Breast epithelium (tissue), 4 donors: ENCODE results near the gene SYT14. TPM values are rescaled to one million over a fixed set of nuclear protein-coding genes. Genes with fewer than 3 reads are reported as not detected.
"Not testable (repeated sequence)": the region's sequence is repeated elsewhere in the genome, so short reads cannot be mapped to it uniquely, and the experiment has no call there.

Source experiments
- DNase-seq, 2 donors: peaks; one replicate each; pipeline ENCODE4 v3.0.0-alpha.2; 2019; ENCODE audit warnings: low spot score in 2 of 2
- H3K27ac ChIP-seq, 2 donors: fragments of 200-600 bp; sonication (generic) in 1 of 2; one replicate each; pipeline ENCODE4 v1.5.1; 2016 to 2019; ENCODE audit warnings: mild to moderate bottlenecking in 1 of 2
- H3K27me3 ChIP-seq, 2 donors: fragments of 200-600 bp; sonication (generic) in 1 of 2; one replicate each; pipeline versions ENCODE4 v1.5.1 to v1.6.0; 2017 to 2019; ENCODE audit warnings: control low read depth in 1 of 2, mild to moderate bottlenecking in 1 of 2
- H3K36me3 ChIP-seq: fragments of 200-600 bp; one replicate; pipeline ENCODE4 v1.5.1; 2019
- H3K4me1 ChIP-seq, 2 donors: fragments of 200-600 bp; sonication (generic); one replicate each; pipeline ENCODE4 v1.5.1; 2016 to 2019; ENCODE audit warnings: control low read depth in 1 of 2
- H3K4me3 ChIP-seq, 3 donors: fragments of 200-600 bp; sonication (generic); 1 replicate in 2 of 3; 2 replicates in 1 of 3; pipeline ENCODE4 v1.5.1; 2016 to 2019; ENCODE audit warnings: mild to moderate bottlenecking in 3 of 3, moderate library complexity in 2 of 3
- H3K9me3 ChIP-seq, 2 donors: fragments of 200-600 bp; sonication (generic) in 1 of 2; one replicate each; pipeline ENCODE4 v1.5.1; 2016 to 2019; ENCODE audit warnings: control low read depth in 1 of 2
- CTCF ChIP-seq, 3 donors: fragments of 450-650 bp; IDR thresholded peaks; one replicate each; pipeline ENCODE4 v1.5.1; 2016 to 2017; ENCODE audit warnings: antibody characterized with exemption in 3 of 3, mild to moderate bottlenecking in 3 of 3, moderate library complexity in 3 of 3
- POLR2A ChIP-seq: fragments of 450-650 bp; IDR thresholded peaks from one replicate; pipeline ENCODE4 v1.6.1; 2016; ENCODE audit warnings: antibody characterized with exemption, mild to moderate bottlenecking, moderate library complexity
- POLR2AphosphoS5 ChIP-seq, 3 donors: sonication (generic); formaldehyde crosslinking; IDR thresholded peaks; one replicate each; pipeline ENCODE4 v1.6.1; 2017; ENCODE audit warnings: antibody characterized with exemption in 3 of 3
- intact Hi-C: fragments of 100-400 bp; cut with DNase I; formaldehyde crosslinking; loops from one replicate; pipeline ENCODE4 v1.15.1; 2023; ENCODE audit warnings: low total_unique reads
- total RNA-seq, 3 donors: library from RNA; depleted of rRNA; stranded (reverse); fragments of >200 nt; gene quantifications; one replicate each; pipeline ENCODE4 v1.1.0, GENCODE V29; 2016

The SYT14 gene
- total RNA-seq, 3 donors from 2014 or later, result 0.73 TPM; not detected in 2

DNA sequence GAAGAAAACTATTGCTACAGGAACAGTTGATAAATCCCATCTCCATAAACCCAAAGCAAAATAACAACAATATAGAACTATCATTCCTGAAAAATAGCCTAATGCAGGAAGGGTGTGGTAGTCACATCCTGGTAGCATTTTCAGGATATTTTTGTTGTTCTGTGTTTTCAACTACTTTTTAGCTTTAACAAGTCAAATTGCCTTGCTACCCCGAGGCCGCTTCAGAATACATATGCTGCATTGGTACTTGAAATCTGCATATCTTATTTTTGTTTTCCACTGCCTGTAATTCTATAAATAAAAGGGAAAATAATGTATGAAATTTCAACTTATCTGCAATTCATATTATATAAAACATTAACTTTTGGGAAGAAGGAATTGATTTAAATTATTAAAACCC is 36.8 kb upstream of the SYT14 start:
- H3K4me1 ChIP-seq, result no peaks in the 10 kb centered on the region
- H3K9me3 ChIP-seq, result no peaks in the 10 kb centered on the region
- intact Hi-C loops, result no loop called here
- H3K27me3 ChIP-seq, result peaks cover 0 to 2% of the 10 kb centered on the region in 2 donors
- H3K27ac ChIP-seq, result no peak overlapping the region
- TF ChIP-seq POLR2AphosphoS5 (IDR thresholded peaks at IDR 0.05) (no peak), POLR2A (no peak), CTCF (IDR thresholded peaks at IDR 0.05) (no peak)
- no peak overlapping the region for H3K4me3 ChIP-seq
- H3K36me3 ChIP-seq, result no peaks in the 10 kb centered on the region
- no peak for DNase-seq

DNA sequence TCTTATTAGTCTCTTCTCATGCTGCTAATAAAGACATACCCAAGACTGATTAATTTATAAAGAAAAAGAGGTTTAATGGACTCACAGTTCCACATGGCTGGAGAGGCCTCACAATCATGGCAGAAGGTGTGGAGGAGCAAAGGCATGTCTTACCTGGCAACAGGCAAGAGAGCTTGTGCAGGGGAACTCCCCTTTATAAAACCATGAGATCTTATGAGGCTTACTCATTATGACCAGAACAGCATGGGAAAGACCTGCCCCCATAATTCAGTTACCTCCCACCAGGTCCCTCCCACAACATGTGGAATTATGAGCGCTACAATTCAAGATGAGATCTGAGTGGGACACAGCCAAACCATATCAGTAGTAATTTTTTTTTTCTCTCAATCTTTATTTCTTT is 33.2 kb upstream of the SYT14 start:
- H3K36me3 ChIP-seq, H3K27me3 ChIP-seq, H3K4me3 ChIP-seq, intact Hi-C loops, H3K27ac ChIP-seq, DNase-seq, H3K9me3 ChIP-seq, H3K4me1 ChIP-seq: not testable (repeated sequence)

GRCh38 chr1:209911746-209912145 is 26.3 kb upstream of the SYT14 start:
- no peaks in the 10 kb centered on the region for H3K27me3 ChIP-seq
- peaks cover 0 to 2% of the 10 kb centered on the region in 2 donors for H3K9me3 ChIP-seq
- intact Hi-C loops, result no loop called here
- H3K4me3 ChIP-seq, result no peak overlapping the region
- TF ChIP-seq POLR2A (no peak), POLR2AphosphoS5 (IDR thresholded peaks at IDR 0.05) (no peak), CTCF (IDR thresholded peaks at IDR 0.05) (no peak)
- H3K27ac ChIP-seq, result no peak overlapping the region
- H3K4me1 ChIP-seq, result no peaks in the 10 kb centered on the region
- DNase-seq, result no peak
- no peaks in the 10 kb centered on the region for H3K36me3 ChIP-seq

DNA sequence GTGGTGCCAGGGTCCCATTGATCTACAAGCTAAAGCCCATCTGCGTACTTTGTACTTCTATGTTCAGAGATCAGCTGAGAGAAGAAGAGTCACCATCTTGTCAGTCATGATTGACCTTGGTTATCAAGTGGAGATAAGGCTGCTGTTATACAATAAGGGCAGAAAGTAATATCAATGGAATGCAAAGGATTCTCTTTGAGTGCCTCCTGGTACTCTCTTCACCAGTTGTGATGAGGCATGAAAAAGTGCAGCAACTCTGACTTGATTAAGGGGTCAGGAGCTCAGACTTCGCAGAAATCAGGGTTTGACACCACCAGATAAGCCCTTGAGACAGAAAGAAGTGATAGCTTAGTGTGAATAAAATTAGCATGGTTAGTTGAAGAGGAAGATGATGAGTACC is 25.7 kb upstream of the SYT14 start:
- Histone ChIP-seq H3K4me3 (no peak overlapping the region), H3K27ac (no peak overlapping the region), H3K9me3 (peaks cover 0 to 2% of the 10 kb centered on the region in 2 donors), H3K36me3 (no peaks in the 10 kb centered on the region), H3K27me3 (no peaks in the 10 kb centered on the region), H3K4me1 (no peaks in the 10 kb centered on the region)
- intact Hi-C loops, result no loop called here
- no peak for DNase-seq
- no peak for TF ChIP-seq POLR2AphosphoS5 (IDR thresholded peaks at IDR 0.05)
- TF ChIP-seq POLR2A, result no peak

DNA sequence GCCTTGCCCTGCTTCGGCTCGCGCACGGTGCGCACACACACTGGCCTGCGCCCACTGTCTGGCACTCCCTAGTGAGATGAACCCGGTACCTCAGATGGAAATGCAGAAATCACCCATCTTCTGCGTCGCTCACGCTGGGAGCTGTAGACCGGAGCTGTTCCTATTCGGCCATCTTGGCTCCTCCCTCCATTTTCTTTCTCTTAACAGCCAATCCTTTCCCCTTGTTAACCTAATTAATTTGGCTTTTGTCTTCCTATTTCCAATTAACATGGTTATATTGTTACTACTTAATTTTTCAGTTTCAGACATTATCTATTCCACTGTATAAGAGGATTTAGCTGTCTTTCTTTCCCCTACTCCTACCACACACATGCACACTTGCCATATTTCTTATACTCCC is 18.4 kb upstream of the SYT14 start:
- H3K36me3 ChIP-seq, H3K4me3 ChIP-seq, H3K4me1 ChIP-seq, intact Hi-C loops, H3K27ac ChIP-seq, H3K9me3 ChIP-seq, DNase-seq, H3K27me3 ChIP-seq: not testable (repeated sequence)

- intact Hi-C loops, result no loop called here
- Histone ChIP-seq H3K4me1 (no peaks in the 10 kb centered on the region), H3K27ac (no peak overlapping the region), H3K27me3 (no peaks in the 10 kb centered on the region), H3K36me3 (no peaks in the 10 kb centered on the region), H3K4me3 (no peak overlapping the region), H3K9me3 (no peaks in the 10 kb centered on the region)
- no peak for DNase-seq
- TF ChIP-seq POLR2AphosphoS5 (IDR thresholded peaks at IDR 0.05), result no peak
- no peak for TF ChIP-seq POLR2A
- TF ChIP-seq CTCF (IDR thresholded peaks at IDR 0.05), result no peak
Observed at GRCh38 chr1:209920844-209921243, 17.2 kb upstream of the SYT14 start.

GRCh38 chr1:209924390-209924789 is 13.6 kb upstream of the SYT14 start:
- H3K4me1 ChIP-seq, result no peaks in the 10 kb centered on the region
- DNase-seq, result no peak
- H3K36me3 ChIP-seq, result no peaks in the 10 kb centered on the region
- no peaks in the 10 kb centered on the region for H3K9me3 ChIP-seq
- H3K4me3 ChIP-seq, result no peak overlapping the region
- H3K27me3 ChIP-seq, result no peaks in the 10 kb centered on the region
- intact Hi-C loops, result no loop called here
- TF ChIP-seq CTCF (IDR thresholded peaks at IDR 0.05), result no peak
- TF ChIP-seq POLR2AphosphoS5 (IDR thresholded peaks at IDR 0.05), result no peak
- TF ChIP-seq POLR2A, result no peak
- H3K27ac ChIP-seq, result no peak overlapping the region
